GM18873 (cell line): ENCODE data around the gene ELMO1.

Source experiments
- ATAC-seq: cut with Tn5 transposase; IDR thresholded peaks from one replicate; pipeline ENCODE4 v1.9.1; 2021; ENCODE audit warnings: mild to moderate bottlenecking, moderate library complexity, moderate number of reproducible peaks; ENCODE audit not compliant: unreplicated experiment, low FRiP score

ELMO1 gene

GRCh38 chr7:37476428-37476827 lies 27.8 kb upstream of the ELMO1 start:
- ATAC-seq: no peak

GRCh38 chr7:37475646-37476045 lies 27.0 kb upstream of the ELMO1 start:
- no peak for ATAC-seq

GRCh38 chr7:37471619-37472018 lies 23.0 kb upstream of the ELMO1 start:
- no peak for ATAC-seq

GRCh38 chr7:37467002-37467401 lies 18.3 kb upstream of the ELMO1 start:
- ATAC-seq: no peak

GRCh38 chr7:37462138-37462537 lies 13.5 kb upstream of the ELMO1 start:
- ATAC-seq: no peak

- ATAC-seq: no peak
These were observed 6.4 kb upstream of the ELMO1 start for GRCh38 chr7:37455081-37455480.

- no peak for ATAC-seq
These were observed 3.7 kb upstream of the ELMO1 start for GRCh38 chr7:37452346-37452745.

- ATAC-seq: no peak
These were observed 1.4 kb upstream of the ELMO1 start for GRCh38 chr7:37450035-37450434.

GRCh38 chr7:37449621-37450020 lies 957 bp upstream of the ELMO1 start:
- ATAC-seq: no peak

- ATAC-seq: no peak
These were observed 541 bp downstream of the ELMO1 start for GRCh38 chr7:37448011-37448635.

GRCh38 chr7:37446371-37446770 lies 2.3 kb downstream of the ELMO1 start:
- no peak for ATAC-seq

- no peak for ATAC-seq
These were observed 2.9 kb downstream of the ELMO1 start for GRCh38 chr7:37445790-37446189.

GRCh38 chr7:37445064-37445723 lies 3.5 kb downstream of the ELMO1 start:
- no peak for ATAC-seq

- no peak for ATAC-seq
These were observed 5.0 kb downstream of the ELMO1 start for GRCh38 chr7:37443627-37444026.

- no peak for ATAC-seq
These were observed 6.4 kb downstream of the ELMO1 start for GRCh38 chr7:37442268-37442667.

- no peak for ATAC-seq
These were observed 6.8 kb downstream of the ELMO1 start for GRCh38 chr7:37441816-37442215.

- ATAC-seq: no peak
These were observed 7.3 kb downstream of the ELMO1 start for GRCh38 chr7:37441386-37441760.

- ATAC-seq: no peak
These were observed 7.8 kb downstream of the ELMO1 start for GRCh38 chr7:37440738-37441385.

- ATAC-seq: no peak
These were observed 9.0 kb downstream of the ELMO1 start for GRCh38 chr7:37439653-37440026.

- ATAC-seq: no peak
These were observed 9.6 kb downstream of the ELMO1 start for GRCh38 chr7:37438906-37439652.

GRCh38 chr7:37435156-37435855 lies 13.4 kb downstream of the ELMO1 start:
- no peak for ATAC-seq
